H9 (cell line): ENCODE data around the gene ZRANB1. TPM values are rescaled to one million over a fixed set of nuclear protein-coding genes. Genes with fewer than 3 reads are reported as not detected.

Source experiments
- DNase-seq: peaks from one replicate; pipeline ENCODE4 v3.0.0-alpha.2; 2017
- H2AFZ ChIP-seq: one replicate; pipeline ENCODE4 v1.6.1; 2013; ENCODE audit warnings: mild to moderate bottlenecking, low read length, control low read depth, moderate library complexity
- H2AK5ac ChIP-seq: 2 replicates; pipeline ENCODE4 v1.6.1; 2013; ENCODE audit warnings: low read length, control low read depth, mixed read lengths; ENCODE audit not compliant: insufficient read length
- H2BK120ac ChIP-seq: one replicate; pipeline ENCODE4 v1.6.1; 2013; ENCODE audit warnings: low read depth, mild to moderate bottlenecking, low read length, control low read depth, inconsistent platforms; ENCODE audit not compliant: poor library complexity, severe bottlenecking
- H2BK12ac ChIP-seq: 2 replicates; pipeline ENCODE4 v1.6.1; 2013; ENCODE audit warnings: low read length, control low read depth, mixed read lengths, low read depth; ENCODE audit not compliant: insufficient read length
- H2BK15ac ChIP-seq: 2 replicates; pipeline ENCODE4 v1.6.1; 2013; ENCODE audit warnings: low read depth, low read length, control low read depth
- H2BK20ac ChIP-seq: one replicate; pipeline ENCODE4 v1.6.1; 2013; ENCODE audit warnings: low read depth, mild to moderate bottlenecking, low read length, control low read depth, inconsistent platforms; ENCODE audit not compliant: poor library complexity, severe bottlenecking
- H2BK5ac ChIP-seq: 2 replicates; pipeline ENCODE4 v1.6.1; 2013; ENCODE audit warnings: low read length, control low read depth, mixed read lengths; ENCODE audit not compliant: insufficient read length
- H3K14ac ChIP-seq: 2 replicates; pipeline ENCODE4 v1.6.1; 2013; ENCODE audit warnings: low read length, control low read depth; ENCODE audit not compliant: insufficient read depth
- H3K18ac ChIP-seq: 2 replicates; pipeline ENCODE4 v1.6.1; 2013; ENCODE audit warnings: low read depth, mild to moderate bottlenecking, mixed read lengths, low read length, control low read depth; ENCODE audit not compliant: insufficient read length
- H3K23ac ChIP-seq: 2 replicates; pipeline ENCODE4 v1.6.1; 2013; ENCODE audit warnings: low read length, control low read depth, mixed read lengths, low read depth; ENCODE audit not compliant: insufficient read length
- H3K23me2 ChIP-seq: 2 replicates; pipeline ENCODE4 v1.6.1; 2013; ENCODE audit warnings: low read depth, mild to moderate bottlenecking, mixed read lengths, low read length, control low read depth; ENCODE audit not compliant: insufficient read length, poor library complexity, severe bottlenecking
- H3K27ac ChIP-seq: 2 replicates; pipeline ENCODE4 v1.5.1; 2013; ENCODE audit warnings: low read length, control low read depth, mixed read lengths, low read depth; ENCODE audit not compliant: insufficient read length
- H3K27me3 ChIP-seq: 2 replicates; pipeline ENCODE4 v1.6.1; 2013; ENCODE audit warnings: low read length, control low read depth, inconsistent platforms; ENCODE audit not compliant: insufficient read depth
- H3K4ac ChIP-seq: 2 replicates; pipeline ENCODE4 v1.6.1; 2013; ENCODE audit warnings: low read depth, mild to moderate bottlenecking, control low read depth, inconsistent platforms, low read length, moderate library complexity
- H3K4me1 ChIP-seq: 2 replicates; pipeline ENCODE4 v1.6.1; 2013; ENCODE audit warnings: low read length, control low read depth, inconsistent platforms; ENCODE audit not compliant: insufficient read depth
- H3K4me2 ChIP-seq: 2 replicates; pipeline ENCODE4 v1.6.1; 2013; ENCODE audit warnings: low read length, control low read depth, mixed read lengths; ENCODE audit not compliant: insufficient read length, insufficient read depth
- H3K56ac ChIP-seq: 2 replicates; pipeline ENCODE4 v1.6.1; 2013; ENCODE audit warnings: low read depth, mild to moderate bottlenecking, mixed read lengths, low read length, control low read depth; ENCODE audit not compliant: insufficient read length
- H3K79me1 ChIP-seq: 2 replicates; pipeline ENCODE4 v1.6.1; 2013; ENCODE audit warnings: low read depth, mild to moderate bottlenecking, moderate library complexity, low read length, control low read depth, inconsistent platforms; ENCODE audit not compliant: insufficient read depth, poor library complexity, severe bottlenecking
- H3K79me2 ChIP-seq: 2 replicates; pipeline ENCODE4 v1.6.1; 2013; ENCODE audit warnings: low read length, control low read depth, inconsistent platforms; ENCODE audit not compliant: insufficient read depth
- H3K9ac ChIP-seq: 2 replicates; pipeline ENCODE4 v1.6.1; 2013; ENCODE audit warnings: low read length, control low read depth, mixed read lengths; ENCODE audit not compliant: insufficient read length; ENCODE audit errors: extremely low read depth
- H3K9me3 ChIP-seq: one replicate; pipeline ENCODE4 v1.6.1; 2013; ENCODE audit warnings: low read depth, low read length, inconsistent platforms; ENCODE audit not compliant: control insufficient read depth
- H3T11ph ChIP-seq: one replicate; pipeline ENCODE4 v1.6.1; 2013; ENCODE audit warnings: mild to moderate bottlenecking, low read length, control low read depth, inconsistent platforms
- H4K20me1 ChIP-seq: one replicate; pipeline ENCODE4 v1.6.1; 2013; ENCODE audit not compliant: control insufficient read depth, insufficient read length, insufficient read depth
- H4K5ac ChIP-seq: 2 replicates; pipeline ENCODE4 v1.6.1; 2013; ENCODE audit warnings: low read depth, mild to moderate bottlenecking, mixed read lengths, low read length, control low read depth; ENCODE audit not compliant: insufficient read length
- H4K8ac ChIP-seq: replicated peaks from 2 replicates; pipeline ENCODE4 v1.6.1; 2013; ENCODE audit warnings: low read length, control low read depth, mixed read lengths, low read depth; ENCODE audit not compliant: insufficient read length
- H4K91ac ChIP-seq: 2 replicates; pipeline ENCODE4 v1.6.1; 2013; ENCODE audit warnings: low read depth, mild to moderate bottlenecking, moderate library complexity, mixed read lengths, low read length, control low read depth; ENCODE audit not compliant: insufficient read length
- H3K27ac Mint-ChIP-seq, 3 experiments: 2 replicates in 2 of 3; 3 replicates in 1 of 3; pipeline ENCODE4 v1.8.0; 2020 to 2021; ENCODE audit warnings: mixed read lengths in 3 of 3, mild to moderate bottlenecking in 1 of 3, moderate library complexity in 1 of 3
- H3K27me3 Mint-ChIP-seq: 2 replicates; pipeline ENCODE4 v1.8.0; 2021; ENCODE audit warnings: low read depth, mild to moderate bottlenecking, moderate library complexity, mixed read lengths
- H3K36me3 Mint-ChIP-seq, 3 experiments: 2 replicates in 2 of 3; 3 replicates in 1 of 3; pipeline ENCODE4 v1.8.0; 2020 to 2021; ENCODE audit warnings: low read depth in 3 of 3, mixed read lengths in 3 of 3; ENCODE audit not compliant: insufficient read depth in 1 of 3
- H3K4me1 Mint-ChIP-seq, 2 experiments: 2 replicates each; pipeline ENCODE4 v1.8.0; 2020; ENCODE audit warnings: mixed read lengths in 2 of 2
- H3K4me3 Mint-ChIP-seq, 2 experiments: 2 replicates in 1 of 2; 3 replicates in 1 of 2; pipeline ENCODE4 v1.8.0; 2020 to 2021; ENCODE audit warnings: mild to moderate bottlenecking in 2 of 2, mixed read lengths in 2 of 2, moderate library complexity in 1 of 2
- H3K9me3 Mint-ChIP-seq, 2 experiments: 2 replicates in 1 of 2; 3 replicates in 1 of 2; pipeline ENCODE4 v1.8.0; 2020; ENCODE audit warnings: mild to moderate bottlenecking in 2 of 2, mixed read lengths in 2 of 2, moderate library complexity in 1 of 2
- WGBS: extraction: QIAGEN DNeasy Blood & Tissue Kit; methylation state at CpG from one replicate; pipeline ENCODE4 v1.1.7; 2013; ENCODE audit warnings: missing lambda C conversion rate, low lambda C conversion rate, mixed read lengths; ENCODE audit not compliant: insufficient read length; ENCODE audit errors: extremely low coverage; 5-methylcytosine and 5-hydroxymethylcytosine counted together
- total RNA-seq: library from RNA; stranded (reverse); gene quantifications from 2 replicates; pipeline ENCODE4 v1.2.1, GENCODE V29; 2021
- TF ChIP-seq, protein P1 (sequence below): fragments of 200-600 bp; sonication (generic); conservative IDR thresholded peaks from 3 replicates; pipeline ENCODE4 v1.8.0; 2021; ENCODE audit warnings: antibody characterized with exemption, mild to moderate bottlenecking

The ZRANB1 gene
- total RNA-seq, 1 experiment from 2014 or later: 17.4 TPM

DNA sequence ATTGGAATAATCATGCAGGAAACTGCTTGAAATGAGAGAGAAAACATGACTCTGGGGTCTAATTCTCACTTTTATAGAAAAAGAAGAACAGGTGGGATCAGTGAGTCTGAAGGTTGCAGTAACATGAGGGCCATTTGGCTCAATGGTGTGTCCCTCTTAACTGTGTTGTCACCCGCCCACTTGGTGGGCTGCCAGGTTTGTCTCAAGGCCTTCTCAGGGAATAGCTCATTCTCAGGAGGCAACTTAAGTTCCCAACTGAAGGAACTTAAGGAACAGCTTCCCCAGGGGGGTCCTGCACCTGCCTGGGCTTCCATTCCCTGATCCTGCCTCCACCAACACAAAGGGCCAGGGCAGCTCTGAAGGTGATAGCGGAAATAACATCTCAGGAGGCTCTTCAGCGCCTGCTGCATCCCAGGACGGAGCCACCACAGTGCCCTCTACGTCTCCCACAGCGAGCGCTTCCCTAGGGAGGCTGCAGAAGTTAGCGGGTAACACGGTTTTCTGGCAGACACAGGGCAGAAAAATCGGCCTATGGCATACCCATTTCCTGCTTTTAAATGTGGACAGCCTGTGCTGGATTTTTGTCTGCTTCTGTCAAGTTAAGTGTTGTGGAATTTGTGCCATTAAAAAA, 88.8 kb downstream of the ZRANB1 start:
- H3K23me2 ChIP-seq: no peaks in the 10 kb centered on the region
- H3K14ac ChIP-seq: no peak overlapping the region
- no peak overlapping the region for H2BK20ac ChIP-seq
- Mint-ChIP-seq H3K27me3 (no peaks in the 10 kb centered on the region), H3K4me3 (no peak overlapping the region), H3K4me1 (peaks cover 49 to 61% of the 10 kb centered on the region in 2 experiments), H3K27ac (no peak overlapping the region; a peak in 2 of 7 replicates), H3K9me3 (no peaks in the 10 kb centered on the region), H3K36me3 (peaks cover 34 to 72% (median 64%) of the 10 kb centered on the region in 3 experiments; a peak in 6 of 7 replicates)
- no peak overlapping the region for H3K23ac ChIP-seq
- no peak overlapping the region for H3K56ac ChIP-seq
- no peaks in the 10 kb centered on the region for H4K20me1 ChIP-seq
- no peak overlapping the region for H3T11ph ChIP-seq
- no peak overlapping the region for H2BK120ac ChIP-seq
- H3K4ac ChIP-seq: no peak overlapping the region
- no peak overlapping the region for H2BK12ac ChIP-seq
- H2AK5ac ChIP-seq: no peak overlapping the region
- H4K5ac ChIP-seq: no peak overlapping the region
- H3K9me3 ChIP-seq: no peaks in the 10 kb centered on the region
- TF ChIP-seq, protein P1, sequence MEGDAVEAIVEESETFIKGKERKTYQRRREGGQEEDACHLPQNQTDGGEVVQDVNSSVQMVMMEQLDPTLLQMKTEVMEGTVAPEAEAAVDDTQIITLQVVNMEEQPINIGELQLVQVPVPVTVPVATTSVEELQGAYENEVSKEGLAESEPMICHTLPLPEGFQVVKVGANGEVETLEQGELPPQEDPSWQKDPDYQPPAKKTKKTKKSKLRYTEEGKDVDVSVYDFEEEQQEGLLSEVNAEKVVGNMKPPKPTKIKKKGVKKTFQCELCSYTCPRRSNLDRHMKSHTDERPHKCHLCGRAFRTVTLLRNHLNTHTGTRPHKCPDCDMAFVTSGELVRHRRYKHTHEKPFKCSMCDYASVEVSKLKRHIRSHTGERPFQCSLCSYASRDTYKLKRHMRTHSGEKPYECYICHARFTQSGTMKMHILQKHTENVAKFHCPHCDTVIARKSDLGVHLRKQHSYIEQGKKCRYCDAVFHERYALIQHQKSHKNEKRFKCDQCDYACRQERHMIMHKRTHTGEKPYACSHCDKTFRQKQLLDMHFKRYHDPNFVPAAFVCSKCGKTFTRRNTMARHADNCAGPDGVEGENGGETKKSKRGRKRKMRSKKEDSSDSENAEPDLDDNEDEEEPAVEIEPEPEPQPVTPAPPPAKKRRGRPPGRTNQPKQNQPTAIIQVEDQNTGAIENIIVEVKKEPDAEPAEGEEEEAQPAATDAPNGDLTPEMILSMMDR: no peak; the same call in 2 of the 3 replicates
- no peak overlapping the region for H3K27ac ChIP-seq
- H4K8ac ChIP-seq: no peak overlapping the region
- no peak for DNase-seq
- H3K79me1 ChIP-seq: peaks cover 7% of the 10 kb centered on the region
- no peaks in the 10 kb centered on the region; the same call in 1 of the 2 replicates for H3K4me1 ChIP-seq
- no peak overlapping the region for H3K4me2 ChIP-seq
- H2BK5ac ChIP-seq: no peak overlapping the region
- no peaks in the 10 kb centered on the region for H3K27me3 ChIP-seq
- no peak overlapping the region for H3K9ac ChIP-seq
- H2AFZ ChIP-seq: no peak overlapping the region
- H2BK15ac ChIP-seq: no peak overlapping the region
- H3K18ac ChIP-seq: no peak overlapping the region
- H4K91ac ChIP-seq: no peak overlapping the region
- H3K79me2 ChIP-seq: peaks cover 34% of the 10 kb centered on the region; the same call in 1 of the 2 replicates
- WGBS: no CpG with 5 or more reads among the region's 10 CpGs
